ENCODE measurements around the gene MDM2.
"Not testable (repeated sequence)": the region's sequence is repeated elsewhere in the genome, so short reads cannot be mapped to it uniquely, and the experiment has no call there.

Gene MDM2

DNA sequence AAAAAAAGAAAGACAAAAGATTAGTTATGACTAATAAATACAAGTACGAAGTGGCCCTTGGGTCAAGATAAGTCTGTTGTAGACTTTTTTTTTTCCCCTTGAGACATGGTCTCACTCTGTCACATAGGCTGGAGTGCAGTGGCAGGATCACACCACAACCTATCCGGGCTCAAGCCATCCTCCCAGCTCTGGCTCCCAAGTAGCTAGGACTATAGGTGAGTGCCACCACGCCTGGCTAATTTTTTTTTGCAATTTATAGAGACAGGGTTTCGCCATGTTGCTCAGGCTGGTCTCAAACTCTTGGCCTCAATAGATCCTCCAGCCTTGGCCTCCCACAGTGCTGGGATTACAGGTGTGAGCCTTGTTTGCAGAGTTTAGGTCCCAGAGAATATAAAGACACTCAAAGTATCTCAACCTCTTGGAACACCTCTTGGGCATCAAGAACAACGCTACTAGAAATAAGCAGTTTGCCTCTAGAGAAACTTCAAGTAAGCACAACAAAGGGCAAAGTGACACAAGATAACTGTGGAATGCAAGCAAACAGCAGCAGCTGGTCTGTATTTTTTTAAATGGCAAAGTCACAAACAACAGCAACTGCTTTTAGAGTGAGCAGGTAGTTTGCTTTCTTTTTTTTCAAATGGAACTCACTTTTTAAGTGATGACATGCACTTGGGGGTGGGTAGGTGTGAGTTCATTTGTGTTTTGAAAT, 3.9 kb upstream of the MDM2 start:
- CTCF ChIA-PET = interaction anchor here (1.1 to 1.3 kb wide), 2 partner anchors 11 to 17 kb away, joined by 3 read pairs; no protein-coding TSS in a partner anchor
- POLR2A ChIA-PET = no interaction called here

GRCh38 chr12:68804657-68805591, 3.1 kb upstream of the MDM2 start:
- TF ChIP-seq, protein P1, sequence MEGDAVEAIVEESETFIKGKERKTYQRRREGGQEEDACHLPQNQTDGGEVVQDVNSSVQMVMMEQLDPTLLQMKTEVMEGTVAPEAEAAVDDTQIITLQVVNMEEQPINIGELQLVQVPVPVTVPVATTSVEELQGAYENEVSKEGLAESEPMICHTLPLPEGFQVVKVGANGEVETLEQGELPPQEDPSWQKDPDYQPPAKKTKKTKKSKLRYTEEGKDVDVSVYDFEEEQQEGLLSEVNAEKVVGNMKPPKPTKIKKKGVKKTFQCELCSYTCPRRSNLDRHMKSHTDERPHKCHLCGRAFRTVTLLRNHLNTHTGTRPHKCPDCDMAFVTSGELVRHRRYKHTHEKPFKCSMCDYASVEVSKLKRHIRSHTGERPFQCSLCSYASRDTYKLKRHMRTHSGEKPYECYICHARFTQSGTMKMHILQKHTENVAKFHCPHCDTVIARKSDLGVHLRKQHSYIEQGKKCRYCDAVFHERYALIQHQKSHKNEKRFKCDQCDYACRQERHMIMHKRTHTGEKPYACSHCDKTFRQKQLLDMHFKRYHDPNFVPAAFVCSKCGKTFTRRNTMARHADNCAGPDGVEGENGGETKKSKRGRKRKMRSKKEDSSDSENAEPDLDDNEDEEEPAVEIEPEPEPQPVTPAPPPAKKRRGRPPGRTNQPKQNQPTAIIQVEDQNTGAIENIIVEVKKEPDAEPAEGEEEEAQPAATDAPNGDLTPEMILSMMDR (IDR thresholded peaks at IDR 0.05; ENCODE audit: control extremely low read depth, extremely low read depth, low read depth, missing control alignments) = no peak
- POLR2A ChIA-PET = no interaction called here

More for the DNA sequence above, 3.9 kb upstream of the MDM2 start:
- TF ChIP-seq, protein P1 (IDR thresholded peaks at IDR 0.05; ENCODE audit: control extremely low read depth, extremely low read depth, low read depth, missing control alignments) = no peak
- DNase-seq (ENCODE audit: extremely low spot score) = no peak

DNA sequence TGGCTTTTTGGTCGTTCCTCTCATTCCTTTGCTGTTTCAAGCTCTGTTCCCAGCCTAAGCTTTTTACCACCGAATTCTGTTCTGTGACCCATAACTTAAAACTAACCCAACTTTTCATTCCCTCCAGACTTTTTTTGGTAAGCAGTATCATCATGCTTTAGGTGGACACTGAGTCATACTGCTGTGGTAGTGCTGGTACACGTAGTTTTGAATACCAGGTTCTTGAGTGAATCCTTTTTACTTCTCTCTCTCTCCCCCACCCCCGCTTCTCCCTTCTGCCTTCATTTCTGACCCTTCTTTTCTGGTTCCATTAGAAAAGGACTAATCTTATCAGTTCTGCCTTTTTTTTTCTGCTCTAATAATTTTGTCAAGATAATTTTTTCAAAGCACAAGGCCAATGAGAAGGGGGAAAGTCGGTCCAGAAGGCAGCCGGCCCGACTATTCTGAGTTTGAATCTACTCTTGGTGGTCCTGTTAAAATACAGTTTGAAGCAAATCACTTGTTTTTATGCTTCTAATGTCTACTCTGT, 2.3 kb upstream of the MDM2 start:
- ChIA-PET POLR2A (no interaction called here), CTCF (no interaction called here)
- no peak for DNase-seq (ENCODE audit: extremely low spot score)
- TF ChIP-seq, protein P1 (IDR thresholded peaks at IDR 0.05; ENCODE audit: control extremely low read depth, extremely low read depth, low read depth, missing control alignments) = no peak

More at GRCh38 chr12:68804657-68805591, 3.1 kb upstream of the MDM2 start:
- no peak for DNase-seq (ENCODE audit: extremely low spot score)
- CTCF ChIA-PET = no interaction called here

DNA sequence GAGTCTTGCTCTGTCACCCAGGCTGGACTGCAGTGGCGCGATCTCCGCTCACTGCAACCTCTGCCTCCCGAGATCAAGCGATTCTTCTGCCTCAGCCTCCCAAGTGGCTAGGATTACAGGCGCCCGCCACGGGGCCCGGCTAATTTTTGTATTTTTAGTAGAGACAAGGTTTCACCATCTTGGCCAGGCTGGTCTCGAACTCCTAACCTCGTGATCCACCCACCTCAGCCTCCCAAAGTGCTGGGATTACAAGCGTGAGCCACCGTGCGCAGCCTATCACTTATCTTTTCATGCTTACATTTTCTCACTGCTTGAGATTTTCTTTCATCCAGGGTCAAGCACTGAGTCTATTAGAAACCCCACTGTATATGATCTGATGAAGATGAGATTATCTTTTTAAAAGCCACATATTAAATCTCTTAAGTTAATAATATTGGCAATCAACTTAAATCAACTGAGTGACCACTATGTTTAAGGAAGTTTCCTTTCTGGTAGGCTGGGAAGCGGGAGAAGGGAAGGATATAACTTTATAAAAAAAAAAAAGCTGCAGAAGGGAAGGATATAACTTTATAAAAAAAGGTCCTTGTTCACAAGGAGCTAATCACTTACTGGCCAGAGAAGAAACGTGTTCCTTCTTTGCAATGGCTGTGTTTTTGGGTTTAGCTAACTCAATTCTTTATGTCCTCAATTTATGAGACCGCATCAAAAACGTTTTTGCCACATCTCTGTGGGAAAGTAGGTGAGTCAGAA, 1.3 kb upstream of the MDM2 start:
- no peak for DNase-seq (ENCODE audit: extremely low spot score)
- ChIA-PET CTCF (interaction anchor here (0.7 to 2.5 kb wide), 8 partner anchors 8 to 583 kb away, joined by 3 to 26 read pairs (median 5); no protein-coding TSS in a partner anchor), POLR2A (interaction anchor here (0.6 to 2.8 kb wide), 5 partner anchors 11 to 367 kb away, joined by 3 to 19 read pairs (median 6); partner anchors contain the start of gene SLC35E3)
- TF ChIP-seq, protein P1 (IDR thresholded peaks at IDR 0.05; ENCODE audit: control extremely low read depth, extremely low read depth, low read depth, missing control alignments) = no peak

DNA sequence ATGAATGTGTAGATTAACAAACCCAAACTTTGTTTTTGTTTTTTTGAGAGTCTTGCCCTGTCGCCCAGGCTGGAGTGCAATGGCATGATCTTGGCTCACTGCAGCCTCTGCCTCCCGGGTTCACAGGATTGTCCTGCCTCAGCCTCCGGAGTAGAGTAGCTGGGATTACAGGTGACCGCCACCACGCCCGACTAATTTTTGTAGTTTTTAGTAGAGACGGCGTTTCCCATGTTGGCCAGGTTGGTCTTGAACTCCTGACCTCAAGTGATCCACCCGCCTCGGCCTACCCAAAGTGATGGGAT, 752 bp upstream of the MDM2 start:
- DNase-seq (ENCODE audit: extremely low spot score) = not testable (repeated sequence)
- POLR2A ChIA-PET = interaction anchor here (0.6 to 2.8 kb wide), 10 partner anchors 10 to 366 kb away, joined by 3 to 19 read pairs (median 4); partner anchors contain the start of genes RAP1B and SLC35E3
- CTCF ChIA-PET = interaction anchor here (0.7 to 2.5 kb wide), 16 partner anchors 8 to 584 kb away, joined by 3 to 26 read pairs (median 4); no protein-coding TSS in a partner anchor

- DNase-seq (ENCODE audit: extremely low spot score) = peak; percentile 82
- ChIA-PET POLR2A (interaction anchor here (0.6 to 2.8 kb wide), 12 partner anchors 9 to 325 kb away, joined by 3 to 19 read pairs (median 4); partner anchors contain the start of genes RAP1B and SLC35E3), CTCF (interaction anchor here (0.6 to 2.5 kb wide), 12 partner anchors 10 to 585 kb away, joined by 3 to 26 read pairs (median 4); no protein-coding TSS in a partner anchor)
- TF ChIP-seq, protein P1 (IDR thresholded peaks at IDR 0.05; ENCODE audit: control extremely low read depth, extremely low read depth, low read depth, missing control alignments) = no peak
Measured at GRCh38 chr12:68808388-68809189, 612 bp downstream of the MDM2 start.

All from GM10248 (cell line).